HEK293 (cell line): ENCODE results near the gene DGUOK.

Source experiments
- CTCF ChIA-PET: fragments of 350-600 bp; formaldehyde crosslinking; extraction: SDS; loops from one replicate; lab custom pipeline; 2021; ENCODE audit warnings: antibody characterized with exemption; lab: Yijun Ruan, JAX
- POLR2A ChIA-PET: fragments of 300-600 bp; formaldehyde crosslinking; extraction: SDS; loops from one replicate; lab custom pipeline; 2020; ENCODE audit warnings: antibody characterized with exemption, inconsistent platforms; lab: Yijun Ruan, JAX
- H3K27ac ChIP-seq: fragments of 200-500 bp; sonication (Bioruptor generic); 2 replicates; pipeline ENCODE4 v1.5.1; 2014; ENCODE audit warnings: low read depth, low read length, control low read depth, inconsistent platforms; ENCODE audit errors: extremely low read depth
- H3K36me3 ChIP-seq, 2 experiments: fragments of 200-500 bp in 1 of 2; sonication (Bioruptor generic) in 1 of 2; 1 replicate in 1 of 2; 2 replicates in 1 of 2; pipeline ENCODE4 v1.5.1; 2014 to 2017; ENCODE audit warnings: inconsistent platforms in 2 of 2, low read length in 2 of 2; ENCODE audit not compliant: control insufficient read depth in 2 of 2, insufficient read depth in 1 of 2
- H3K4me1 ChIP-seq: fragments of 200-500 bp; sonication (Bioruptor generic); 2 replicates; pipeline ENCODE4 v1.5.1; 2014; ENCODE audit warnings: mild to moderate bottlenecking, low read length, inconsistent platforms; ENCODE audit not compliant: control insufficient read depth, insufficient read depth
- H3K4me3 ChIP-seq: 2 replicates; pipeline ENCODE4 v1.5.1; 2011; ENCODE audit warnings: low read depth, mild to moderate bottlenecking, control low read depth, low read length, moderate library complexity
- H3K9me3 ChIP-seq: fragments of 200-500 bp; sonication (Bioruptor generic); 2 replicates; pipeline ENCODE4 v1.5.1; 2014; ENCODE audit warnings: low read depth, low read length, inconsistent platforms; ENCODE audit not compliant: control insufficient read depth, insufficient read depth
- GLIS1 ChIP-seq: fragments of 450-650 bp; formaldehyde crosslinking; IDR thresholded peaks from 2 replicates; pipeline ENCODE4 v1.5.1; 2016; ENCODE audit warnings: missing biosample characterization, missing genetic modification characterization
- HIC1 ChIP-seq: fragments of 450-650 bp; formaldehyde crosslinking; IDR thresholded peaks from 2 replicates; pipeline ENCODE4 v1.5.1; 2016; ENCODE audit warnings: missing biosample characterization, missing genetic modification characterization
- MZF1 ChIP-seq: fragments of 450-650 bp; formaldehyde crosslinking; IDR thresholded peaks from 2 replicates; pipeline ENCODE4 v1.5.1; 2017; ENCODE audit warnings: missing biosample characterization, missing genetic modification characterization, borderline replicate concordance
- SALL2 ChIP-seq: fragments of 450-650 bp; formaldehyde crosslinking; IDR thresholded peaks from 2 replicates; pipeline ENCODE4 v1.5.0; 2017; ENCODE audit warnings: missing biosample characterization, mild to moderate bottlenecking, missing genetic modification characterization, borderline replicate concordance
- ZBTB20 ChIP-seq: fragments of 450-650 bp; formaldehyde crosslinking; IDR thresholded peaks from 2 replicates; pipeline ENCODE4 v1.5.1; 2016; ENCODE audit warnings: missing biosample characterization, missing genetic modification characterization
- ZBTB21 ChIP-seq: fragments of 450-650 bp; formaldehyde crosslinking; IDR thresholded peaks from 2 replicates; pipeline ENCODE4 v1.5.1; 2017; ENCODE audit warnings: missing biosample characterization, missing genetic modification characterization
- ZIC2 ChIP-seq: fragments of 450-650 bp; formaldehyde crosslinking; IDR thresholded peaks from 2 replicates; pipeline ENCODE4 v1.5.1; 2016; ENCODE audit warnings: missing biosample characterization, missing genetic modification characterization
- ZNF114 ChIP-seq: fragments of 450-650 bp; formaldehyde crosslinking; IDR thresholded peaks from 2 replicates; pipeline ENCODE4 v1.5.0; 2017; ENCODE audit warnings: missing biosample characterization, missing genetic modification characterization
- ZNF16 ChIP-seq: fragments of 450-650 bp; formaldehyde crosslinking; IDR thresholded peaks from 2 replicates; pipeline ENCODE4 v1.5.1; 2016; ENCODE audit warnings: low read depth, missing biosample characterization, missing genetic modification characterization
- ZNF19 ChIP-seq: fragments of 450-650 bp; formaldehyde crosslinking; IDR thresholded peaks from 2 replicates; pipeline ENCODE4; 2016; ENCODE audit warnings: missing biosample characterization, missing genetic modification characterization, low read depth
- ZNF248 ChIP-seq: fragments of 450-650 bp; formaldehyde crosslinking; IDR thresholded peaks from 2 replicates; pipeline ENCODE4 v1.5.1; 2017; ENCODE audit warnings: missing biosample characterization, missing genetic modification characterization
- ZNF280D ChIP-seq: fragments of 450-650 bp; formaldehyde crosslinking; IDR thresholded peaks from 2 replicates; pipeline ENCODE4 v1.5.1; 2016; ENCODE audit warnings: missing biosample characterization, missing genetic modification characterization
- ZNF341 ChIP-seq: fragments of 450-650 bp; formaldehyde crosslinking; IDR thresholded peaks from 2 replicates; pipeline ENCODE4; 2016; ENCODE audit warnings: low read depth, missing biosample characterization, missing genetic modification characterization
- ZNF37A ChIP-seq: fragments of 450-650 bp; IDR thresholded peaks from 2 replicates; pipeline ENCODE4 v1.5.1; 2018; ENCODE audit warnings: missing biosample characterization, missing genetic modification characterization
- ZNF394 ChIP-seq: fragments of 450-650 bp; formaldehyde crosslinking; IDR thresholded peaks from 2 replicates; pipeline ENCODE4 v1.5.1; 2016; ENCODE audit warnings: missing biosample characterization, missing genetic modification characterization, mild to moderate bottlenecking, moderate library complexity, borderline replicate concordance
- ZNF473 ChIP-seq: fragments of 450-650 bp; formaldehyde crosslinking; IDR thresholded peaks from 2 replicates; pipeline ENCODE4 v1.5.1; 2017; ENCODE audit warnings: missing biosample characterization, missing genetic modification characterization
- ZNF501 ChIP-seq: fragments of 450-650 bp; formaldehyde crosslinking; IDR thresholded peaks from 2 replicates; pipeline ENCODE4 v1.5.1; 2016; ENCODE audit warnings: missing biosample characterization, missing genetic modification characterization
- ZNF513 ChIP-seq: fragments of 450-650 bp; IDR thresholded peaks from 2 replicates; pipeline ENCODE4 v1.5.1; 2018; ENCODE audit warnings: missing biosample characterization, missing genetic modification characterization
- ZNF596 ChIP-seq: fragments of 450-650 bp; IDR thresholded peaks from 2 replicates; pipeline ENCODE4 v1.5.0; 2018; ENCODE audit warnings: missing biosample characterization, mild to moderate bottlenecking, missing genetic modification characterization, moderate library complexity
- ZNF623 ChIP-seq: fragments of 450-650 bp; formaldehyde crosslinking; IDR thresholded peaks from 2 replicates; pipeline ENCODE4 v1.5.1; 2016; ENCODE audit warnings: missing biosample characterization, missing genetic modification characterization
- ZNF624 ChIP-seq: fragments of 450-650 bp; formaldehyde crosslinking; IDR thresholded peaks from 2 replicates; pipeline ENCODE4 v1.5.1; 2017; ENCODE audit warnings: missing biosample characterization, missing genetic modification characterization
- ZNF626 ChIP-seq: fragments of 450-650 bp; sonication (Bioruptor Pico); formaldehyde crosslinking; IDR thresholded peaks from 2 replicates; pipeline ENCODE4 v1.5.1; 2018; ENCODE audit warnings: missing biosample characterization, missing genetic modification characterization, inconsistent platforms
- ZNF692 ChIP-seq: fragments of 450-650 bp; formaldehyde crosslinking; IDR thresholded peaks from 2 replicates; pipeline ENCODE4 v1.5.1; 2016; ENCODE audit warnings: missing biosample characterization, missing genetic modification characterization
- ZNF792 ChIP-seq: fragments of 450-650 bp; formaldehyde crosslinking; IDR thresholded peaks from 2 replicates; pipeline ENCODE4 v1.5.1; 2016; ENCODE audit warnings: missing biosample characterization, missing genetic modification characterization
- ZNF837 ChIP-seq: fragments of 450-650 bp; formaldehyde crosslinking; IDR thresholded peaks from 2 replicates; pipeline ENCODE4 v1.5.1; 2016; ENCODE audit warnings: missing biosample characterization, missing genetic modification characterization

DGUOK gene

GRCh38 chr2:73965053-73965452, 38.4 kb downstream of the DGUOK start (continued):
- TF ChIP-seq HIC1 (tag by site-specific recombination) (no peak), ZBTB20 (no peak), ZBTB21 (tag by site-specific recombination) (no peak), ZNF394 (tag by site-specific recombination) (no peak), MZF1 (tag by site-specific recombination) (no peak)

- CTCF ChIA-PET = interaction anchor here (0.7 kb wide), 1 partner anchor 179 kb away, joined by 3 read pairs; no protein-coding TSS in a partner anchor
- TF ChIP-seq ZNF37A (tag by site-specific recombination) = no peak
- peak; percentile 63 for TF ChIP-seq ZNF341
- peak; percentile 72 for TF ChIP-seq GLIS1
- TF ChIP-seq ZIC2 (tag by site-specific recombination) = peak; percentile 87
- TF ChIP-seq, all 188 proteins: peak for 3
- Histone ChIP-seq H3K4me3 (no peak overlapping the region), H3K27ac (no peak overlapping the region), H3K4me1 (no peaks in the 10 kb centered on the region; the same call in 1 of the 2 replicates), H3K36me3 (no peaks in the 10 kb centered on the region), H3K9me3 (no peaks in the 10 kb centered on the region)
- POLR2A ChIA-PET = interaction anchor here (0.6 kb wide), 1 partner anchor 74 kb away, joined by 5 read pairs; no protein-coding TSS in a partner anchor
Observed at GRCh38 chr2:73968357-73968937, 41.8 kb downstream of the DGUOK start.

- ChIA-PET POLR2A (no interaction called here), CTCF (interaction anchor here (0.9 kb wide), 1 partner anchor 10 kb away, joined by 3 read pairs; no protein-coding TSS in a partner anchor)
- H3K4me1 ChIP-seq = no peaks in the 10 kb centered on the region; the same call in 1 of the 2 replicates
- TF ChIP-seq ZNF19 = no peak
- no peak for TF ChIP-seq ZNF626 (tag by site-specific recombination)
- no peak for TF ChIP-seq ZNF623 (tag by site-specific recombination)
- TF ChIP-seq ZIC2 (tag by site-specific recombination) = no peak
- no peak for TF ChIP-seq ZNF692 (tag by site-specific recombination)
- no peak for TF ChIP-seq ZNF596 (tag by site-specific recombination)
- TF ChIP-seq ZNF624 (tag by site-specific recombination) = no peak
- no peak for TF ChIP-seq ZNF248 (tag by site-specific recombination)
- no peak for TF ChIP-seq SALL2
- TF ChIP-seq ZNF473 (tag by site-specific recombination) = no peak
- TF ChIP-seq ZNF792 (tag by site-specific recombination) = no peak
- no peak for TF ChIP-seq ZNF280D
- no peak for TF ChIP-seq ZNF16
- TF ChIP-seq ZNF501 (tag by site-specific recombination) = no peak
- TF ChIP-seq ZNF837 (tag by site-specific recombination) = no peak
- no peak for TF ChIP-seq ZNF513
- no peak for TF ChIP-seq ZNF341
- no peak for TF ChIP-seq ZNF114 (tag by site-specific recombination)
- no peak overlapping the region for H3K4me3 ChIP-seq
- no peaks in the 10 kb centered on the region for H3K36me3 ChIP-seq
- no peaks in the 10 kb centered on the region for H3K9me3 ChIP-seq
- H3K27ac ChIP-seq = no peak overlapping the region
Observed at GRCh38 chr2:73969356-73969755, 42.7 kb downstream of the DGUOK start.
